Measurements from ENCODE around the gene PYGO2.
A peak's percentile ranks its signal among the peaks of the same experiment; 100 is the strongest.
"Not testable (repeated sequence)": the region's sequence is repeated elsewhere in the genome, so short reads cannot be mapped to it uniquely, and the experiment has no call there.

PYGO2 gene

GRCh38 chr1:154982341-154982740, 20.8 kb upstream of the PYGO2 start:
- DNase-seq (ENCODE audit: low read depth in 2 of 2), result no peak

- DNase-seq (ENCODE audit: low read depth in 2 of 2), result no peak
Observed at GRCh38 chr1:154978360-154978759, 16.8 kb upstream of the PYGO2 start.

GRCh38 chr1:154977762-154978161, 16.2 kb upstream of the PYGO2 start:
- not testable (repeated sequence) for DNase-seq (ENCODE audit: low read depth in 2 of 2)

GRCh38 chr1:154975409-154976059, 14.0 kb upstream of the PYGO2 start:
- peak; percentile 27 to 55 for DNase-seq (ENCODE audit: low read depth in 2 of 2)

GRCh38 chr1:154974808-154975408, 13.3 kb upstream of the PYGO2 start:
- peak; percentile 90 to 91 for DNase-seq (ENCODE audit: low read depth in 2 of 2)

- peak; percentile 92 to 97 for DNase-seq (ENCODE audit: low read depth in 2 of 2)
Observed at GRCh38 chr1:154974102-154974807, 12.7 kb upstream of the PYGO2 start, which contains the start of gene CKS1B. CKS1B (plus strand) TSS chr1:154974681; CDS start chr1:154974746, 65 bp downstream.

GRCh38 chr1:154973344-154974101, 11.9 kb upstream of the PYGO2 start:
- DNase-seq (ENCODE audit: low read depth in 2 of 2), result peak; percentile 80 to 84

- DNase-seq (ENCODE audit: low read depth in 2 of 2), result no peak
Observed at GRCh38 chr1:154972517-154973343, 11.1 kb upstream of the PYGO2 start.

- DNase-seq (ENCODE audit: low read depth in 2 of 2), result no peak
Observed at GRCh38 chr1:154972213-154972516, 10.6 kb upstream of the PYGO2 start.

- no peak for DNase-seq (ENCODE audit: low read depth in 2 of 2)
Observed at GRCh38 chr1:154971341-154971998, 9.9 kb upstream of the PYGO2 start.

GRCh38 chr1:154970631-154971340, 9.2 kb upstream of the PYGO2 start, which contains the start of gene SHC1:
SHC1 (minus strand) TSS chr1:154970747; CDS start chr1:154970526, 221 bp downstream.
- DNase-seq (ENCODE audit: low read depth in 2 of 2), result no peak

- DNase-seq (ENCODE audit: low read depth in 2 of 2), result no peak
Observed at GRCh38 chr1:154969860-154970452, 8.4 kb upstream of the PYGO2 start.

- DNase-seq (ENCODE audit: low read depth in 2 of 2), result no peak
Observed at GRCh38 chr1:154969246-154969645, 7.7 kb upstream of the PYGO2 start.

GRCh38 chr1:154968731-154969130, 7.1 kb upstream of the PYGO2 start:
- no peak for DNase-seq (ENCODE audit: low read depth in 2 of 2)

- no peak for DNase-seq (ENCODE audit: low read depth in 2 of 2)
Observed at GRCh38 chr1:154967331-154967950, 5.9 kb upstream of the PYGO2 start.

- no peak for DNase-seq (ENCODE audit: low read depth in 2 of 2)
Observed at GRCh38 chr1:154966111-154966510, 4.5 kb upstream of the PYGO2 start.

- no peak for DNase-seq (ENCODE audit: low read depth in 2 of 2)
Observed at GRCh38 chr1:154964359-154964758, 2.8 kb upstream of the PYGO2 start.

- DNase-seq (ENCODE audit: low read depth in 2 of 2), result no peak
Observed at GRCh38 chr1:154963643-154964042, 2.1 kb upstream of the PYGO2 start.

- no peak for DNase-seq (ENCODE audit: low read depth in 2 of 2)
Observed at GRCh38 chr1:154962795-154963330, 1.3 kb upstream of the PYGO2 start.

Measured in stimulated activated CD8-positive, alpha-beta memory T cell treated with anti-CD3 and anti-CD28 coated beads, Interleukin-7, amount 100 ng/mL, for 4 hours (primary cell).